Caco-2 (cell line): ENCODE results near the gene FAM217B. TPM values are rescaled to one million over a fixed set of nuclear protein-coding genes. Genes with fewer than 3 reads are reported as not detected.

ENCODE experiments used
- BruUV-seq: library from RNA; stranded (reverse); fragments of 400-500 nt; replicated peaks from 2 replicates; lab custom pipeline; 2021; lab: Mats Ljungman, UMichigan
- CTCF ChIA-PET: fragments of 300-600 bp; sonication (Branson Sonifier 250); formaldehyde crosslinking; loops from one replicate; lab custom pipeline; 2022; ENCODE audit warnings: antibody characterized with exemption; lab: Charles Lee
- POLR2A ChIA-PET: fragments of 300-600 bp; sonication (Branson Sonifier 250); formaldehyde crosslinking; loops from one replicate; lab custom pipeline; 2022; ENCODE audit warnings: antibody characterized with exemption; lab: Charles Lee
- DNase-seq, 2 experiments: peaks; one replicate each; pipeline versions ENCODE4 v3.0.0 to v3.0.0-alpha.2; 2020 to 2022
- H3K27me3 ChIP-seq: replicated peaks from 2 replicates; pipeline ENCODE4 v1.6.0; 2011; ENCODE audit warnings: low read length; ENCODE audit not compliant: control insufficient read depth, insufficient read depth
- H3K36me3 ChIP-seq: 2 replicates; pipeline ENCODE4 v1.5.1; 2011; ENCODE audit warnings: low read length; ENCODE audit not compliant: control insufficient read depth, insufficient read depth
- H3K4me1 ChIP-seq: fragments of 250-450 bp; sonication (Bioruptor Pico); 2 replicates; pipeline ENCODE4 v1.5.1; 2020; ENCODE audit warnings: mild to moderate bottlenecking
- H3K4me3 ChIP-seq: 2 replicates; pipeline ENCODE4 v1.5.1; 2011; ENCODE audit warnings: low read depth, mild to moderate bottlenecking, control low read depth, low read length
- H3K9me3 ChIP-seq: fragments of 250-450 bp; sonication (Bioruptor Pico); 2 replicates; pipeline ENCODE4 v1.5.1; 2020; ENCODE audit warnings: mild to moderate bottlenecking, moderate library complexity
- H3K27ac Mint-ChIP-seq: one replicate; pipeline ENCODE4 v1.8.0; 2022; ENCODE audit warnings: mixed read lengths; ENCODE audit not compliant: unreplicated experiment
- H3K27me3 Mint-ChIP-seq: one replicate; pipeline ENCODE4 v1.8.0; 2022; ENCODE audit warnings: mixed read lengths; ENCODE audit not compliant: insufficient read depth, unreplicated experiment
- H3K36me3 Mint-ChIP-seq: one replicate; pipeline ENCODE4 v1.8.0; 2022; ENCODE audit warnings: mild to moderate bottlenecking, mixed read lengths; ENCODE audit not compliant: insufficient read depth, unreplicated experiment
- H3K4me1 Mint-ChIP-seq: one replicate; pipeline ENCODE4 v1.8.0; 2022; ENCODE audit warnings: low read depth, mixed read lengths; ENCODE audit not compliant: unreplicated experiment
- H3K4me3 Mint-ChIP-seq: one replicate; pipeline ENCODE4 v1.8.0; 2022; ENCODE audit warnings: mild to moderate bottlenecking, moderate library complexity, mixed read lengths; ENCODE audit not compliant: unreplicated experiment
- H3K9me3 Mint-ChIP-seq: one replicate; pipeline ENCODE4 v1.8.0; 2022; ENCODE audit warnings: mixed read lengths; ENCODE audit not compliant: unreplicated experiment
- CTCF ChIP-seq, 2 experiments: fragments of 200-600 bp in 1 of 2; IDR thresholded peaks; 1 replicate in 1 of 2; 2 replicates in 1 of 2; pipeline versions ENCODE4 v1.5.1 to v1.8.0; 2011 to 2022; ENCODE audit warnings: antibody characterized with exemption in 1 of 2, control low read depth in 1 of 2, inconsistent platforms in 1 of 2, low read depth in 1 of 2, low read length in 1 of 2, mild to moderate bottlenecking in 1 of 2, moderate library complexity in 1 of 2; ENCODE audit not compliant: insufficient read depth in 1 of 2, severe bottlenecking in 1 of 2, unreplicated experiment in 1 of 2
- intact Hi-C: fragments of 100-400 bp; cut with micrococcal nuclease; formaldehyde crosslinking; loops from one replicate; pipeline ENCODE4 v1.10.0; 2022; ENCODE audit not compliant: unreplicated experiment
- total RNA-seq: library from RNA; stranded (reverse); gene quantifications from 2 replicates; pipeline ENCODE4 v1.2.3, GENCODE V29; 2022

FAM217B gene
- total RNA-seq, 1 experiment from 2014 or later, result 65.3 TPM

DNA sequence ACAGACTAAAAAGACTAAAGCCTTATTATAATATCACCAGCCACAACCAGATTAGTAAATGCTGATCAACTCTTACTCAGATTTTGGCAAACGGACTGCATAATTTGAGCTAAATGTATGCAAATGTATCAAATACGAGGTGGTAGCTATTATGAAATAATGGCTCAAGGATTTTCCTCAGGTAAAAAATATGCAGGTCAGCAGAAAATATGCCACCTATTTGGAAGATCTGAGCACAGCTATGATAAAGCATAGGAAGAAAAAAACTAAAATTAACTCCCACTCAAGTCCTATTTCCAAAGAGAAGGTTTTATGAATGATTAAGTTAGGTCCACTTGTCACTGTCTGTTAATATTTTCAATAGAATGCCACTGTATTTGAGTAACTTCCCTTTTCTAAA is 29.1 kb upstream of the FAM217B start:
- BruUV-seq, result no TSS peak
- Mint-ChIP-seq H3K4me3 (no peak overlapping the region), H3K4me1 (no peaks in the 10 kb centered on the region), H3K36me3 (peaks cover 7% of the 10 kb centered on the region), H3K9me3 (no peaks in the 10 kb centered on the region), H3K27ac (no peak overlapping the region), H3K27me3 (no peaks in the 10 kb centered on the region)
- no peak for TF ChIP-seq CTCF (IDR thresholded peaks at IDR 0.05; ENCODE audit: insufficient read depth in 1 of 2, low read depth in 1 of 2, low read length in 1 of 2, severe bottlenecking in 1 of 2, unreplicated experiment in 1 of 2)
- intact Hi-C loops, result no loop called here
- POLR2A ChIA-PET, result interaction anchor here (1.0 kb wide), 1 partner anchor 29 kb away, joined by 3 read pairs; the partner anchor contains the start of genes FAM217B and PPP1R3D
- Histone ChIP-seq H3K4me3 (no peak overlapping the region), H3K4me1 (no peaks in the 10 kb centered on the region), H3K9me3 (0 out of 2 replicates have a peak, but pooled peaks cover 3% of the 10 kb centered on the region), H3K36me3 (no peaks in the 10 kb centered on the region), H3K27me3 (no peaks in the 10 kb centered on the region)
- CTCF ChIA-PET, result interaction anchor here (0.6 to 1.6 kb wide), 3 partner anchors 26 to 48 kb away, joined by 3 to 6 read pairs (median 5); partner anchors contain the start of gene FAM217B
- DNase-seq, result no peak

- Mint-ChIP-seq H3K36me3 (peaks cover 19% of the 10 kb centered on the region), H3K4me3 (no peak overlapping the region), H3K27ac (no peak overlapping the region), H3K9me3 (no peaks in the 10 kb centered on the region), H3K4me1 (no peaks in the 10 kb centered on the region), H3K27me3 (no peaks in the 10 kb centered on the region)
- no peak overlapping the region for H3K4me3 ChIP-seq
- CTCF ChIA-PET, result no interaction called here
- H3K4me1 ChIP-seq, result no peaks in the 10 kb centered on the region
- POLR2A ChIA-PET, result no interaction called here
- H3K36me3 ChIP-seq, result no peaks in the 10 kb centered on the region
- DNase-seq, result no peak
- intact Hi-C loops, result no loop called here
- H3K27me3 ChIP-seq, result no peaks in the 10 kb centered on the region
- no peak for TF ChIP-seq CTCF (IDR thresholded peaks at IDR 0.05; ENCODE audit: insufficient read depth in 1 of 2, low read depth in 1 of 2, low read length in 1 of 2, severe bottlenecking in 1 of 2, unreplicated experiment in 1 of 2)
- H3K9me3 ChIP-seq, result no peaks in the 10 kb centered on the region
- no TSS peak for BruUV-seq
Observed at GRCh38 chr20:59912609-59913008, 27.6 kb upstream of the FAM217B start.

DNA sequence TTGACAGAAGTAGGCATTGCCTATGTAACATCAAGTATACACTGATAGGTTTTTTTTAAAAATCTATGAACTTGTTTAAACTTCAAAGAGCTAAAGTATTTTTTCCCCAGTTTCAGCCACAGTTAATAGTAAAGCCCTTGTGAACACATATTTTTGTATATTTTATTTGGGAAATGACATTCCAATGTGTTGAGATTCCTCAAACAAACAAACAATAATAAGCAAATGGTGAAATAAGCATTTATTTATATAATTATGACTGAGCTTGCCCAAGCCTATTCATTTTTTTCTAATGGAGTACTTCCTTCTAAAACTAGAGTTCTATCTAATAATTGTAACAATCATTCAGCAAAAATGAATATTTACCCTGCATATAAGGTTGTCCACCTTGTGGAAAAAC is 19.2 kb upstream of the FAM217B start:
- Histone ChIP-seq H3K27me3 (no peaks in the 10 kb centered on the region), H3K9me3 (no peaks in the 10 kb centered on the region), H3K4me1 (peaks cover 6% of the 10 kb centered on the region; the same call in 1 of the 2 replicates), H3K4me3 (no peak overlapping the region), H3K36me3 (no peaks in the 10 kb centered on the region)
- no peak for DNase-seq
- ChIA-PET CTCF (no interaction called here), POLR2A (interaction anchor here (1.0 kb wide), 1 partner anchor 20 kb away, joined by 5 read pairs; the partner anchor contains the start of genes FAM217B and PPP1R3D)
- intact Hi-C loops, result no loop called here
- peaks cover 2% of the 10 kb centered on the region for H3K4me1 Mint-ChIP-seq
- TF ChIP-seq CTCF (IDR thresholded peaks at IDR 0.05; ENCODE audit: insufficient read depth in 1 of 2, low read depth in 1 of 2, low read length in 1 of 2, severe bottlenecking in 1 of 2, unreplicated experiment in 1 of 2), result no peak
- no peak overlapping the region for H3K27ac Mint-ChIP-seq
- H3K9me3 Mint-ChIP-seq, result no peaks in the 10 kb centered on the region
- H3K4me3 Mint-ChIP-seq, result no peak overlapping the region
- peaks cover 16% of the 10 kb centered on the region for H3K36me3 Mint-ChIP-seq
- no peaks in the 10 kb centered on the region for H3K27me3 Mint-ChIP-seq
- no TSS peak for BruUV-seq
